ENCODE measurements around the gene TDRD12. TPM values are rescaled to one million over a fixed set of nuclear protein-coding genes. Genes with fewer than 3 reads are reported as not detected.

Gene TDRD12
- total RNA-seq, 4 donors from 2014 or later = 0.13 to 1.7 (median 1.2) TPM; not detected in 1

DNA sequence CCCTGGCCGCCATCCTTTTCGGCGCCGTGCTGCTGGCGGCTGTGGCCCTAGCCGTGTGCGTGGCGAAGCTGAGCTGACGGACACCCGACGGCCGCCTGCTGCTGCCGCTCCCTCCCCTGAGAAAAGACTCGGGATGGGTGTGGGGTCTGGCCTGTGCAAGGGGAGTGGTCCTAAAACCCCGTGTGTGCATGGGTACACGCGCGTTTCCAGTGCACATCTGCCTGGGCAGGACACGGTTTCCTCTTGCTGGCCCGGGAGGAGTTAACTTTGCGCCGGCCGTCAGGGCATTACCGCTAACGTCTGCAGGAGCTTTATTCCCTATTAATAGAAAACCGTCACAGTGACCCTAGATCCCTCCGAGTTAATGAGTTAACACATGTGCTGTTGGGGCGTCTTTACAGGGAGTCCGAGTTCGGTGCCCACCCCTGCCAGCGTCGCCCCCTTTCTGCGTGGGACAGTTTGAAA lies 42.6 kb upstream of the TDRD12 start:
- Histone ChIP-seq H3K27ac (peak overlapping the region in 3 of 4 donors; percentile 87 to 92 (median 92)), H3K4me3 (peak overlapping the region in 1 of 2 donors; percentile 88), H3K27me3 (peaks cover 22% of the 10 kb centered on the region), H3K36me3 (no peaks in the 10 kb centered on the region), H3K4me1 (peaks cover 0 to 59% (median 9%) of the 10 kb centered on the region in 3 donors), H3K9me3 (no peaks in the 10 kb centered on the region)
- TF ChIP-seq POLR2A (IDR thresholded peaks at IDR 0.05) (no peak), POLR2AphosphoS5 (IDR thresholded peaks at IDR 0.05) (no peak), EP300 (IDR thresholded peaks at IDR 0.05) (no peak)
- TF ChIP-seq, protein P1, sequence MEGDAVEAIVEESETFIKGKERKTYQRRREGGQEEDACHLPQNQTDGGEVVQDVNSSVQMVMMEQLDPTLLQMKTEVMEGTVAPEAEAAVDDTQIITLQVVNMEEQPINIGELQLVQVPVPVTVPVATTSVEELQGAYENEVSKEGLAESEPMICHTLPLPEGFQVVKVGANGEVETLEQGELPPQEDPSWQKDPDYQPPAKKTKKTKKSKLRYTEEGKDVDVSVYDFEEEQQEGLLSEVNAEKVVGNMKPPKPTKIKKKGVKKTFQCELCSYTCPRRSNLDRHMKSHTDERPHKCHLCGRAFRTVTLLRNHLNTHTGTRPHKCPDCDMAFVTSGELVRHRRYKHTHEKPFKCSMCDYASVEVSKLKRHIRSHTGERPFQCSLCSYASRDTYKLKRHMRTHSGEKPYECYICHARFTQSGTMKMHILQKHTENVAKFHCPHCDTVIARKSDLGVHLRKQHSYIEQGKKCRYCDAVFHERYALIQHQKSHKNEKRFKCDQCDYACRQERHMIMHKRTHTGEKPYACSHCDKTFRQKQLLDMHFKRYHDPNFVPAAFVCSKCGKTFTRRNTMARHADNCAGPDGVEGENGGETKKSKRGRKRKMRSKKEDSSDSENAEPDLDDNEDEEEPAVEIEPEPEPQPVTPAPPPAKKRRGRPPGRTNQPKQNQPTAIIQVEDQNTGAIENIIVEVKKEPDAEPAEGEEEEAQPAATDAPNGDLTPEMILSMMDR (IDR thresholded peaks at IDR 0.05) = no peak
- 31% methylated on average over 11 of the region's 33 CpGs; no CpG with 5 or more reads in 1 of the 2 donors for WGBS, 2 donors (ENCODE audit: low coverage in 1 of 2)
- ATAC-seq = no peak

DNA sequence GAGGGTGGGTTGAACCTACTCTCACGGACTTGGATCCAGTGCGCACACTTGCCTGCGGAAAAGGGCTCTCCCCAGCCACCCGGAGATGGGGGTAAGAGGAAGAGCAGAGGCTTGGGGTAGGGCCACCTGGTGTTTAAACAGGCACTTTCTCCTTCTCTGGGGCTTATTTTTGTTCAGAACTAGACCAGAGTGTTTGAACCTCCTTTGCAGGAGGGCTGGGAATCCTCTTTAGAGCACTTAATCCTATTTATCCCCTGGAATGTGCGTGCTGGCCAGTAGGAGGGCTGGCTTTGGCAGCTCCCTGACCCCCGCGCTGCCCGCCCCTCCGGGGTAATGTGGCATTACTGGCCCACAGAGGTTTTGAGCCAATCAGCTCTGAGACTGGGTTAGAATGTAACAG lies 41.9 kb upstream of the TDRD12 start:
- no peak for ATAC-seq
- Histone ChIP-seq H3K4me3 (no peak overlapping the region), H3K4me1 (peaks cover 0 to 51% (median 9%) of the 10 kb centered on the region in 3 donors), H3K9me3 (no peaks in the 10 kb centered on the region), H3K36me3 (no peaks in the 10 kb centered on the region), H3K27me3 (peaks cover 22% of the 10 kb centered on the region), H3K27ac (peak overlapping the region; percentile 12 to 92 (median 90))
- WGBS, 2 donors (ENCODE audit: low coverage in 1 of 2) = 42 to 60% methylated on average over 1 to 2 of the region's 9 CpGs
- TF ChIP-seq, protein P1 (IDR thresholded peaks at IDR 0.05) = peak in 1 of 4 experiments; percentile 28
- no peak for TF ChIP-seq EP300 (IDR thresholded peaks at IDR 0.05)
- no peak for TF ChIP-seq POLR2A (IDR thresholded peaks at IDR 0.05)
- TF ChIP-seq POLR2AphosphoS5 (IDR thresholded peaks at IDR 0.05) = peak; percentile 63

DNA sequence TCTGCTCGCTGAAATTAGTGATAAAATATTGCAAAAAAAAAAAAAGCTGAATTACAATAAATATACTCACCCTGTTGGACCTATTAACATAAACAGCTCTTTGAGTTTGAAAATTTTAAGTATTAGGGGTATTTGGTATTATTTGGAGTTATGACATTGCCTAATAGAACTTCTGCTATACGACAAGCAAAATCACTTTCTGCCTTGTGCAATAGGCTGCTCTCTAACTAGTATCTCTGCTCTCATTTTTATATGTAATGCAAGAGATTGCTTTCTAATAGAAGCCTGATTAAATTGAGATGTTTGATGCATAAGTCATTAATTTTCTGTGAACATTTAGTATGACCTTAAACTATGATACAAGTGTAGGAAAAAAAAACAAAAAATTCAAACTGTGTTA lies 38.6 kb upstream of the TDRD12 start:
- no peak overlapping the region for H3K4me3 ChIP-seq
- TF ChIP-seq, protein P1 (IDR thresholded peaks at IDR 0.05) = no peak
- TF ChIP-seq POLR2AphosphoS5 (IDR thresholded peaks at IDR 0.05) = no peak
- TF ChIP-seq POLR2A (IDR thresholded peaks at IDR 0.05) = no peak
- TF ChIP-seq EP300 (IDR thresholded peaks at IDR 0.05) = no peak
- no peaks in the 10 kb centered on the region for H3K9me3 ChIP-seq
- no peaks in the 10 kb centered on the region for H3K36me3 ChIP-seq
- H3K27ac ChIP-seq = no peak overlapping the region
- WGBS, 2 donors (ENCODE audit: low coverage in 1 of 2) = 73 to 76% methylated on average over 2 of the region's 2 CpGs
- H3K27me3 ChIP-seq = peaks cover 20% of the 10 kb centered on the region
- peaks cover 0 to 24% (median 0%) of the 10 kb centered on the region in 3 donors for H3K4me1 ChIP-seq
- ATAC-seq = no peak

DNA sequence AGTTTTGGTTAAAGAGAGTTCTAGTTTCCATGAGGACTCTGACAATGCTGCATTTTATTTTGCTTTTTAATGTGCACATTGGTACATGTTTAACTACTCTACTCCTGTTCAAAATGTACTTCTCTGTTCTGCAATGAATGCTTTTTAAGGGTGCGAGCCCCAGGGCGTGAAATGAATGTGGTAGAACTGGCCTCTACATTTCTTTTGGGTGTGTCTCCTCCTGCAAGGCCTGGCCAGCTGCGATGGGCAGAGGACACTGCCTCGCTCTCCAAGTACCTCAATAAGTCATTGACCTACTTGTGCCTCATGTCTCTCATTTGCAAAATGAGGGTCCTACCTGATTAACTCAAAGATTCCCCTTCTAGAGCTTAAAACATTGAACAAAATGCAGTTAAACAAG lies 37.2 kb upstream of the TDRD12 start:
- no peaks in the 10 kb centered on the region for H3K36me3 ChIP-seq
- H3K4me1 ChIP-seq = peaks cover 0 to 11% (median 0%) of the 10 kb centered on the region in 3 donors
- ATAC-seq = no peak
- no peak overlapping the region for H3K4me3 ChIP-seq
- no peak for TF ChIP-seq POLR2A (IDR thresholded peaks at IDR 0.05)
- TF ChIP-seq, protein P1 (IDR thresholded peaks at IDR 0.05) = no peak
- no peak for TF ChIP-seq EP300 (IDR thresholded peaks at IDR 0.05)
- TF ChIP-seq POLR2AphosphoS5 (IDR thresholded peaks at IDR 0.05) = no peak
- H3K9me3 ChIP-seq = no peaks in the 10 kb centered on the region
- H3K27ac ChIP-seq = no peak overlapping the region
- WGBS, 2 donors (ENCODE audit: low coverage in 1 of 2) = 83 to 92% methylated on average over 4 of the region's 4 CpGs
- H3K27me3 ChIP-seq = peaks cover 6% of the 10 kb centered on the region

DNA sequence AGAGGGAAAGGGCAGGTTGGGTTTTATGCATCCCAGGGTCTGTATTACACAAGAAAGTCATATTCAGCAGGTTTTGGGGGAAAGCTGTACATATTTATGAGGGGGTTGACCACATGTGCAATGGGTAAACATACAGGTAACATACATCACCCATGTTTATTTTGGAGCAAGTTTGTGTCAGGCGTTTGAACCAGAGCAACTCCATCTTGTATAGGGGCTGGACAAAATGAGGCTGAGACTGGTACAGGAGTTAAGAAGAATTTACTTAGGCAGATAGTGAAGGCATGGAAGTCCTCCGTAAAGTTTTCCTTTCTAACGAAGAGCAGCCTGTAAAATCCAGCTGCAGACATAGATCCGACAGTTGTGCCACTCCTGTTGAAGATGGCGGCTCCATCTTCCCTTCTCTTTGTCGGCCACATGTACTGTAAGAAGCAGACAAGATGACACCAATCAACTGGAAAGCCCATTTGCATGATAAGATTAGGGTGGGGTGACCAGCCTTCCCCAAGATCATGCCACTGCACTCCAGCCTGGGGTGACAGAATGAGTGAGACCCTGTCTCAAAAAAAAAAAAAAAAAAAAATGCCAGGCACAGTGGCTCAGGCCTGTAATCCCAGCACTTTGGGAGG lies 32.6 kb upstream of the TDRD12 start:
- H3K9me3 ChIP-seq = no peaks in the 10 kb centered on the region
- no peak for TF ChIP-seq EP300 (IDR thresholded peaks at IDR 0.05)
- TF ChIP-seq POLR2AphosphoS5 (IDR thresholded peaks at IDR 0.05) = no peak
- TF ChIP-seq POLR2A (IDR thresholded peaks at IDR 0.05) = no peak
- TF ChIP-seq, protein P1 (IDR thresholded peaks at IDR 0.05) = no peak
- no peaks in the 10 kb centered on the region for H3K27me3 ChIP-seq
- 67 to 85% methylated on average over 3 to 5 of the region's 6 CpGs for WGBS, 2 donors (ENCODE audit: low coverage in 1 of 2)
- H3K27ac ChIP-seq = no peak overlapping the region
- ATAC-seq = no peak
- no peak overlapping the region for H3K4me3 ChIP-seq
- no peaks in the 10 kb centered on the region for H3K36me3 ChIP-seq
- H3K4me1 ChIP-seq = peaks cover 0 to 17% (median 2%) of the 10 kb centered on the region in 3 donors
